HepG2 (cell line): ENCODE results near the gene PODN. TPM values are rescaled to one million over a fixed set of nuclear protein-coding genes. Genes with fewer than 3 reads are reported as not detected.

ENCODE experiments used
- CCAR2 ChIP-seq: fragments of 200-400 bp; formaldehyde crosslinking; optimal IDR thresholded peaks from 2 replicates; pipeline ENCODE3; 2018; ENCODE audit warnings: low read depth, mild to moderate bottlenecking, low read length, moderate library complexity
- FOXC1 ChIP-seq: sonication (generic); formaldehyde crosslinking; IDR thresholded peaks from 2 replicates; pipeline ENCODE4 v1.8.0; 2022; ENCODE audit warnings: mild to moderate bottlenecking, missing genetic modification reagents, borderline replicate concordance
- GABPB1 ChIP-seq: IDR thresholded peaks from 2 replicates; pipeline ENCODE4 v1.6.1; 2016; ENCODE audit warnings: mild to moderate bottlenecking, missing genetic modification reagents, moderate library complexity, missing compliant biosample characterization
- HNRNPL ChIP-seq: fragments of 200-400 bp; formaldehyde crosslinking; IDR thresholded peaks from 2 replicates; pipeline ENCODE4 v1.6.1; 2017; ENCODE audit warnings: mild to moderate bottlenecking, low read depth, low read length
- MZF1 ChIP-seq: sonication (generic); formaldehyde crosslinking; IDR thresholded peaks from 2 replicates; pipeline ENCODE4 v1.8.1; 2023; ENCODE audit warnings: mild to moderate bottlenecking, missing genetic modification reagents, borderline replicate concordance
- NCOA1 ChIP-seq: sonication (generic); formaldehyde crosslinking; IDR thresholded peaks from 2 replicates; pipeline ENCODE4 v1.9.0; 2021; ENCODE audit warnings: missing genetic modification reagents
- PHF21A ChIP-seq: sonication (generic); formaldehyde crosslinking; IDR thresholded peaks from 2 replicates; pipeline ENCODE4 v1.5.0; 2020; ENCODE audit warnings: mild to moderate bottlenecking, missing genetic modification reagents
- RXRB ChIP-seq: IDR thresholded peaks from 2 replicates; pipeline ENCODE4 v1.6.1; 2016; ENCODE audit warnings: borderline replicate concordance, missing genetic modification reagents, missing compliant biosample characterization
- SP5 ChIP-seq: IDR thresholded peaks from 2 replicates; pipeline ENCODE4 v1.6.1; 2016; ENCODE audit warnings: low read depth, borderline replicate concordance
- TARDBP ChIP-seq: sonication (generic); formaldehyde crosslinking; IDR thresholded peaks from 2 replicates; pipeline ENCODE4 v1.8.0; 2022; ENCODE audit warnings: mild to moderate bottlenecking, missing genetic modification reagents
- TOE1 ChIP-seq: sonication (generic); formaldehyde crosslinking; IDR thresholded peaks from 2 replicates; pipeline ENCODE4 v1.4.0; 2020; ENCODE audit warnings: mild to moderate bottlenecking, missing genetic modification reagents
- YEATS4 ChIP-seq: sonication (generic); formaldehyde crosslinking; IDR thresholded peaks from 2 replicates; pipeline ENCODE4 v1.4.0; 2020; ENCODE audit warnings: missing genetic modification reagents, borderline replicate concordance
- ZFP37 ChIP-seq: sonication (generic); formaldehyde crosslinking; IDR thresholded peaks from 2 replicates; pipeline ENCODE4 v1.4.0; 2020; ENCODE audit warnings: missing genetic modification reagents, borderline replicate concordance
- ZNF430 ChIP-seq: sonication (generic); formaldehyde crosslinking; IDR thresholded peaks from 2 replicates; pipeline ENCODE4 v1.9.0; 2021; ENCODE audit warnings: mild to moderate bottlenecking, missing genetic modification reagents
- ZNF496 ChIP-seq: sonication (generic); formaldehyde crosslinking; IDR thresholded peaks from 2 replicates; pipeline ENCODE4 v1.8.1; 2023; ENCODE audit warnings: mild to moderate bottlenecking, moderate library complexity, missing genetic modification reagents; ENCODE audit not compliant: insufficient replicate concordance
- ZNF530 ChIP-seq: sonication (generic); formaldehyde crosslinking; IDR thresholded peaks from 2 replicates; pipeline ENCODE4 v1.5.0; 2020; ENCODE audit warnings: low read depth, mild to moderate bottlenecking, missing genetic modification reagents
- ZNF546 ChIP-seq: sonication (generic); formaldehyde crosslinking; conservative IDR thresholded peaks from 2 replicates; pipeline ENCODE4 v1.8.1; 2023; ENCODE audit warnings: mild to moderate bottlenecking, missing genetic modification reagents
- ZNF75D ChIP-seq: sonication (generic); formaldehyde crosslinking; IDR thresholded peaks from 2 replicates; pipeline ENCODE4 v1.8.1; 2023; ENCODE audit warnings: missing genetic modification reagents, mild to moderate bottlenecking, borderline replicate concordance
- ZNF772 ChIP-seq: sonication (generic); formaldehyde crosslinking; IDR thresholded peaks from 2 replicates; pipeline ENCODE4 v1.5.0; 2020; ENCODE audit warnings: mild to moderate bottlenecking, missing genetic modification reagents
- ZSCAN29 ChIP-seq: sonication (generic); formaldehyde crosslinking; conservative IDR thresholded peaks from 2 replicates; pipeline ENCODE4 v1.4.0; 2020; ENCODE audit warnings: mild to moderate bottlenecking, missing genetic modification reagents
- polyA plus RNA-seq, 8 experiments: library from polyadenylated mRNA; depleted of rRNA in 3 of 8; stranded (reverse) in 7 of 8; unstranded in 1 of 8; fragments of >200 nt; fragmentation: Illumina TruSeq in 4 of 8; extraction: Trizol in 4 of 8; gene quantifications; 2 replicates each; pipeline versions ENCODE4 v1.2.1 to v1.2.3, GENCODE V29; 2011 to 2016; ENCODE audit warnings: low read depth in 4 of 8, missing spikeins in 1 of 8, mixed read lengths in 1 of 8; ENCODE audit not compliant: insufficient read depth in 1 of 8
- total RNA-seq, 5 experiments: library from RNA; depleted of rRNA; stranded (reverse); fragments of >200 nt; fragmentation: Illumina TruSeq; extraction: Trizol; gene quantifications; 2 replicates each; pipeline ENCODE4 v1.2.3, GENCODE V29; 2016; ENCODE audit warnings: low read depth in 1 of 5
- TF ChIP-seq, protein P1 (sequence below): sonication (generic); formaldehyde crosslinking; IDR thresholded peaks from 2 replicates; pipeline ENCODE4 v1.9.0; 2021; ENCODE audit warnings: missing genetic modification reagents, borderline replicate concordance
- TF ChIP-seq, protein P2 (sequence below): sonication (generic); formaldehyde crosslinking; IDR thresholded peaks from 2 replicates; pipeline ENCODE4 v1.4.0; 2020; ENCODE audit warnings: missing genetic modification reagents, borderline replicate concordance
- TF ChIP-seq, protein P3 (sequence below): sonication (generic); formaldehyde crosslinking; IDR thresholded peaks from 2 replicates; pipeline ENCODE4 v1.5.0; 2020; ENCODE audit warnings: mild to moderate bottlenecking, missing genetic modification reagents

PODN gene
- total and polyA plus RNA-seq, 2 of the 13 experiments (the other 11 are each of a cell fraction or from before 2014, with no cell fraction given): 0.13 TPM; not detected in 1

DNA sequence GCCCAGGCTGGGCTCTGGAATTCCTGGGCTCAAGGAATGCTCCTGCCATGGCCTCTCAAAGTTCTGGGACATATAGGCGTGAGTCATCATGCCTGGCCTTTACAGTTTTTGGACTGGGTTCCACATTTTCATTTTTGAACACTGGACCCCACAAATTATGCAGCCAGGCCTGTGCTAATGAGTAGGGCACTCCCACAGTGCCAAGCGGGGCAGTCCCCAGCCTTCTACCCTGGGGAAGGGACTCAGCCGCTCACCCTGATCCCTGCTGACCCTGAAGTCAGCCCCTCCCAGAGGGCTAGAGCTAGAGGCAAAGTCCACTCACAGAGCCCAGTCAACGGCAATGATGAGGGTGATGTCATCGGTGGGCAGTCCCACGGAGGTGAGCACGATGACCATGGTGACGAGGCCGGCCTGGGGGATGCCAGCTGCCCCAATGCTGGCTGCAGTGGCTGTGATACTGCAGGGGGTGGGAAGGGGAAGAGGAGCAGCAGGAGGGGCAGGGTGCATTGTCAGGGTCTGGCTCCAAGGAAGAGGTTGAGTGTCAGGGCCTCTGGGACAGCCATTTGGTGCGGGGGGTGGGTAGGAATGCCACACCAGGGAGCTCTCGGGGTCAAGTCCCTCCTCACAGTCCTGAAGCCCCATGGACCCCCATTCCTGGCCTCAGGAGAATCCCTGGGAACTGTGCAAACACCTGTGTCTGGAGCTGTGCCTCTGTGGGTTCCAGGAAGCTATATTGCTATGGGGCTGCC is 27.6 kb downstream of the PODN start (continued):
- TF ChIP-seq, protein P1, sequence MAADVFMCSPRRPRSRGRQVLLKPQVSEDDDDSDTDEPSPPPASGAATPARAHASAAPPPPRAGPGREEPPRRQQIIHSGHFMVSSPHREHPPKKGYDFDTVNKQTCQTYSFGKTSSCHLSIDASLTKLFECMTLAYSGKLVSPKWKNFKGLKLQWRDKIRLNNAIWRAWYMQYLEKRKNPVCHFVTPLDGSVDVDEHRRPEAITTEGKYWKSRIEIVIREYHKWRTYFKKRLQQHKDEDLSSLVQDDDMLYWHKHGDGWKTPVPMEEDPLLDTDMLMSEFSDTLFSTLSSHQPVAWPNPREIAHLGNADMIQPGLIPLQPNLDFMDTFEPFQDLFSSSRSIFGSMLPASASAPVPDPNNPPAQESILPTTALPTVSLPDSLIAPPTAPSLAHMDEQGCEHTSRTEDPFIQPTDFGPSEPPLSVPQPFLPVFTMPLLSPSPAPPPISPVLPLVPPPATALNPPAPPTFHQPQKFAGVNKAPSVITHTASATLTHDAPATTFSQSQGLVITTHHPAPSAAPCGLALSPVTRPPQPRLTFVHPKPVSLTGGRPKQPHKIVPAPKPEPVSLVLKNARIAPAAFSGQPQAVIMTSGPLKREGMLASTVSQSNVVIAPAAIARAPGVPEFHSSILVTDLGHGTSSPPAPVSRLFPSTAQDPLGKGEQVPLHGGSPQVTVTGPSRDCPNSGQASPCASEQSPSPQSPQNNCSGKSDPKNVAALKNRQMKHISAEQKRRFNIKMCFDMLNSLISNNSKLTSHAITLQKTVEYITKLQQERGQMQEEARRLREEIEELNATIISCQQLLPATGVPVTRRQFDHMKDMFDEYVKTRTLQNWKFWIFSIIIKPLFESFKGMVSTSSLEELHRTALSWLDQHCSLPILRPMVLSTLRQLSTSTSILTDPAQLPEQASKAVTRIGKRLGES: no peak
- TF ChIP-seq FOXC1 (CRISPR knock-in tag) (no peak), RXRB (CRISPR knock-in tag) (peak; percentile 82), PHF21A (CRISPR knock-in tag) (peak; percentile 76), TARDBP (CRISPR knock-in tag) (peak; percentile 41; the same call in 1 of the 2 replicates), ZNF496 (CRISPR knock-in tag) (no peak), SP5 (CRISPR knock-in tag) (peak; percentile 83), ZNF430 (CRISPR knock-in tag) (no peak), GABPB1 (CRISPR knock-in tag) (peak; percentile 53), TOE1 (CRISPR knock-in tag) (no peak), HNRNPL (peak; percentile 89), CCAR2 (no peak), NCOA1 (CRISPR knock-in tag) (no peak), YEATS4 (CRISPR knock-in tag) (no peak), ZNF772 (CRISPR knock-in tag) (0 out of 2 replicates have a peak, but pooled peaks have one; percentile 39), ZNF75D (CRISPR knock-in tag) (no peak), MZF1 (no peak; the same call in 1 of the 2 replicates), ZFP37 (peak; percentile 71), ZNF546 (CRISPR knock-in tag) (no peak), ZNF530 (CRISPR knock-in tag) (no peak), ZSCAN29 (CRISPR knock-in tag) (no peak)
- TF ChIP-seq, protein P2, sequence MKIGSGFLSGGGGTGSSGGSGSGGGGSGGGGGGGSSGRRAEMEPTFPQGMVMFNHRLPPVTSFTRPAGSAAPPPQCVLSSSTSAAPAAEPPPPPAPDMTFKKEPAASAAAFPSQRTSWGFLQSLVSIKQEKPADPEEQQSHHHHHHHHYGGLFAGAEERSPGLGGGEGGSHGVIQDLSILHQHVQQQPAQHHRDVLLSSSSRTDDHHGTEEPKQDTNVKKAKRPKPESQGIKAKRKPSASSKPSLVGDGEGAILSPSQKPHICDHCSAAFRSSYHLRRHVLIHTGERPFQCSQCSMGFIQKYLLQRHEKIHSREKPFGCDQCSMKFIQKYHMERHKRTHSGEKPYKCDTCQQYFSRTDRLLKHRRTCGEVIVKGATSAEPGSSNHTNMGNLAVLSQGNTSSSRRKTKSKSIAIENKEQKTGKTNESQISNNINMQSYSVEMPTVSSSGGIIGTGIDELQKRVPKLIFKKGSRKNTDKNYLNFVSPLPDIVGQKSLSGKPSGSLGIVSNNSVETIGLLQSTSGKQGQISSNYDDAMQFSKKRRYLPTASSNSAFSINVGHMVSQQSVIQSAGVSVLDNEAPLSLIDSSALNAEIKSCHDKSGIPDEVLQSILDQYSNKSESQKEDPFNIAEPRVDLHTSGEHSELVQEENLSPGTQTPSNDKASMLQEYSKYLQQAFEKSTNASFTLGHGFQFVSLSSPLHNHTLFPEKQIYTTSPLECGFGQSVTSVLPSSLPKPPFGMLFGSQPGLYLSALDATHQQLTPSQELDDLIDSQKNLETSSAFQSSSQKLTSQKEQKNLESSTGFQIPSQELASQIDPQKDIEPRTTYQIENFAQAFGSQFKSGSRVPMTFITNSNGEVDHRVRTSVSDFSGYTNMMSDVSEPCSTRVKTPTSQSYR (CRISPR knock-in tag): peak; percentile 22; the same call in 1 of the 2 replicates
- TF ChIP-seq, protein P3, sequence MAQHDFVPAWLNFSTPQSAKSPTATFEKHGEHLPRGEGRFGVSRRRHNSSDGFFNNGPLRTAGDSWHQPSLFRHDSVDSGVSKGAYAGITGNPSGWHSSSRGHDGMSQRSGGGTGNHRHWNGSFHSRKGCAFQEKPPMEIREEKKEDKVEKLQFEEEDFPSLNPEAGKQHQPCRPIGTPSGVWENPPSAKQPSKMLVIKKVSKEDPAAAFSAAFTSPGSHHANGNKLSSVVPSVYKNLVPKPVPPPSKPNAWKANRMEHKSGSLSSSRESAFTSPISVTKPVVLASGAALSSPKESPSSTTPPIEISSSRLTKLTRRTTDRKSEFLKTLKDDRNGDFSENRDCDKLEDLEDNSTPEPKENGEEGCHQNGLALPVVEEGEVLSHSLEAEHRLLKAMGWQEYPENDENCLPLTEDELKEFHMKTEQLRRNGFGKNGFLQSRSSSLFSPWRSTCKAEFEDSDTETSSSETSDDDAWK (CRISPR knock-in tag): no peak
